Cardiac muscle cell (in vitro differentiated cells and primary cell): ENCODE measurements around the gene UFM1. TPM values are rescaled to one million over a fixed set of nuclear protein-coding genes. Genes with fewer than 3 reads are reported as not detected.

ENCODE experiments used
- DNase-seq, 2 donors: peaks; one replicate each; pipeline versions ENCODE4 v3.0.0 to v3.0.0-alpha.2; 2010 to 2017; ENCODE audit warnings: low read depth in 1 of 2, low spot score in 1 of 2
- H3K27ac ChIP-seq: fragments of 200-600 bp; sonication (generic); 2 replicates; pipeline ENCODE4 v1.5.1; 2016
- H3K27me3 ChIP-seq: fragments of 200-600 bp; sonication (generic); 2 replicates; pipeline ENCODE4 v1.6.0; 2016; ENCODE audit warnings: control low read depth
- H3K36me3 ChIP-seq: fragments of 200-600 bp; sonication (generic); 2 replicates; pipeline ENCODE4 v1.5.1; 2016; ENCODE audit warnings: control low read depth
- H3K4me1 ChIP-seq: fragments of 200-600 bp; sonication (generic); 2 replicates; pipeline ENCODE4 v1.8.1; 2017; ENCODE audit warnings: low read depth, mild to moderate bottlenecking, mixed run types
- H3K4me3 ChIP-seq: fragments of 200-600 bp; sonication (generic); 2 replicates; pipeline ENCODE4 v1.5.1; 2016; ENCODE audit warnings: mild to moderate bottlenecking
- H3K9me3 ChIP-seq: fragments of 200-600 bp; sonication (generic); 2 replicates; pipeline ENCODE4 v1.5.1; 2017; ENCODE audit warnings: low read depth, mild to moderate bottlenecking, control low read depth
- CTCF ChIP-seq: IDR thresholded peaks from 2 replicates; pipeline ENCODE4 v1.5.1; 2012; ENCODE audit warnings: low read depth, mild to moderate bottlenecking, low read length
- polyA plus RNA-seq: library from polyadenylated mRNA; unstranded; fragments of >200 nt; fragmentation: Nextera tagmentation; extraction: Ambion mirVana; gene quantifications from 2 replicates; pipeline ENCODE4 v1.2.1, GENCODE V29; 2016
- total RNA-seq: library from RNA; depleted of rRNA; stranded (reverse); fragments of >200 nt; gene quantifications from 2 replicates; pipeline ENCODE4 v1.2.3, GENCODE V29; 2016

UFM1 gene
- total and polyA plus RNA-seq, 2 experiments from 2014 or later = 40.4 to 58.4 TPM

- no peak overlapping the region for H3K4me3 ChIP-seq
- H3K27ac ChIP-seq = no peak overlapping the region
- H3K9me3 ChIP-seq = no peaks in the 10 kb centered on the region
- H3K4me1 ChIP-seq = no peaks in the 10 kb centered on the region
- TF ChIP-seq CTCF = no peak
- no peaks in the 10 kb centered on the region for H3K36me3 ChIP-seq
- DNase-seq = no peak
- no peaks in the 10 kb centered on the region for H3K27me3 ChIP-seq
These were observed 45.3 kb downstream of the UFM1 start for GRCh38 chr13:38394777-38395496.

- no peak overlapping the region for H3K27ac ChIP-seq
- H3K4me1 ChIP-seq = no peaks in the 10 kb centered on the region
- H3K4me3 ChIP-seq = no peak overlapping the region
- no peaks in the 10 kb centered on the region for H3K36me3 ChIP-seq
- no peaks in the 10 kb centered on the region for H3K9me3 ChIP-seq
- DNase-seq = no peak
- H3K27me3 ChIP-seq = no peaks in the 10 kb centered on the region
- TF ChIP-seq CTCF = no peak
These were observed 45.8 kb downstream of the UFM1 start for GRCh38 chr13:38395497-38395788.

- no peak for TF ChIP-seq CTCF
- H3K27me3 ChIP-seq = no peaks in the 10 kb centered on the region
- H3K4me1 ChIP-seq = no peaks in the 10 kb centered on the region
- H3K36me3 ChIP-seq = no peaks in the 10 kb centered on the region
- DNase-seq = peak in 1 of 2 donors; percentile 76
- no peak overlapping the region for H3K4me3 ChIP-seq
- no peaks in the 10 kb centered on the region for H3K9me3 ChIP-seq
- no peak overlapping the region for H3K27ac ChIP-seq
These were observed 49.3 kb downstream of the UFM1 start for GRCh38 chr13:38398711-38399493.

- no peak overlapping the region for H3K27ac ChIP-seq
- H3K4me1 ChIP-seq = no peaks in the 10 kb centered on the region
- no peaks in the 10 kb centered on the region for H3K27me3 ChIP-seq
- no peak for TF ChIP-seq CTCF
- H3K36me3 ChIP-seq = no peaks in the 10 kb centered on the region
- no peak for DNase-seq
- no peak overlapping the region for H3K4me3 ChIP-seq
- H3K9me3 ChIP-seq = no peaks in the 10 kb centered on the region
These were observed 49.9 kb downstream of the UFM1 start for GRCh38 chr13:38399535-38399934.

- H3K4me1 ChIP-seq = no peaks in the 10 kb centered on the region
- TF ChIP-seq CTCF = no peak
- DNase-seq = no peak
- H3K4me3 ChIP-seq = no peak overlapping the region
- no peaks in the 10 kb centered on the region for H3K36me3 ChIP-seq
- H3K9me3 ChIP-seq = no peaks in the 10 kb centered on the region
- no peak overlapping the region for H3K27ac ChIP-seq
- no peaks in the 10 kb centered on the region for H3K27me3 ChIP-seq
These were observed 51.6 kb downstream of the UFM1 start for GRCh38 chr13:38401276-38401675.
